Gastrocnemius medialis (tissue), 4 donors: ENCODE data around the gene NEK1.

Source experiments
- CTCF ChIP-seq, 5 experiments: fragments of 450-650 bp in 3 of 5; fragments of 200-600 bp in 2 of 5; sonication (generic) in 2 of 5; IDR thresholded peaks in 4 of 5; conservative IDR thresholded peaks in 1 of 5; 1 replicate in 4 of 5; 2 replicates in 1 of 5; pipeline ENCODE4 v1.5.1; 2016 to 2019; ENCODE audit warnings: antibody characterized with exemption in 5 of 5, mild to moderate bottlenecking in 3 of 5, moderate library complexity in 3 of 5
- POLR2A ChIP-seq, 2 donors: fragments of 450-650 bp; IDR thresholded peaks; one replicate each; pipeline ENCODE4 v1.6.1; 2017; ENCODE audit warnings: antibody characterized with exemption in 2 of 2, mild to moderate bottlenecking in 2 of 2, moderate library complexity in 2 of 2

- no peak for TF ChIP-seq CTCF (IDR thresholded peaks at IDR 0.05 in 4 of 5, conservative IDR thresholded peaks at IDR 0.05 in 1 of 5)
- no peak for TF ChIP-seq POLR2A (IDR thresholded peaks at IDR 0.05)
These were observed 38.5 kb downstream of the NEK1 start for GRCh38 chr4:169573889-169574288.
